NCI-H526 treated with DMSO at 0.1 percent for 48 hours (cell line): ENCODE measurements around the gene UCMA.

Source experiments
- DNase-seq: peaks from one replicate; lab custom pipeline; 2025; lab: John Stamatoyannopoulos, UW

The UCMA gene

DNA sequence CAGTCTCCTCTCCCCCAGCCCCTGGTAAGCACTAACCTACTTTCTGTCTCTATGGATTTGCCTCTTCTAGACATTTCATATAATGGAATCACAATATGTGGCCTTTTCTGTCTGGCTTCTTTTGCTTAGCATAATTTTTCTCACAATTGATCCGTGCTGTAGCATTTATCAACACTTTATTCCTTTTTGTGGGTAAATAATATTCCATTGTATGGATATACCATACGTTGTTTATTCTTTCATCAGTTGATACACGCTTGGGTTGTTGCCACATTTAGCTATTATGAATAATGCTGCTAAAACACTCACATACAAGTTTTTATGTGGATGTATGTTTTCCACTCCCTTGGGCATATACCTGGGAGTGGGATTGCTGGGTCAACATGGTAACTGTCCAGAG is 47.0 kb downstream of the UCMA start:
- no peak for DNase-seq

DNA sequence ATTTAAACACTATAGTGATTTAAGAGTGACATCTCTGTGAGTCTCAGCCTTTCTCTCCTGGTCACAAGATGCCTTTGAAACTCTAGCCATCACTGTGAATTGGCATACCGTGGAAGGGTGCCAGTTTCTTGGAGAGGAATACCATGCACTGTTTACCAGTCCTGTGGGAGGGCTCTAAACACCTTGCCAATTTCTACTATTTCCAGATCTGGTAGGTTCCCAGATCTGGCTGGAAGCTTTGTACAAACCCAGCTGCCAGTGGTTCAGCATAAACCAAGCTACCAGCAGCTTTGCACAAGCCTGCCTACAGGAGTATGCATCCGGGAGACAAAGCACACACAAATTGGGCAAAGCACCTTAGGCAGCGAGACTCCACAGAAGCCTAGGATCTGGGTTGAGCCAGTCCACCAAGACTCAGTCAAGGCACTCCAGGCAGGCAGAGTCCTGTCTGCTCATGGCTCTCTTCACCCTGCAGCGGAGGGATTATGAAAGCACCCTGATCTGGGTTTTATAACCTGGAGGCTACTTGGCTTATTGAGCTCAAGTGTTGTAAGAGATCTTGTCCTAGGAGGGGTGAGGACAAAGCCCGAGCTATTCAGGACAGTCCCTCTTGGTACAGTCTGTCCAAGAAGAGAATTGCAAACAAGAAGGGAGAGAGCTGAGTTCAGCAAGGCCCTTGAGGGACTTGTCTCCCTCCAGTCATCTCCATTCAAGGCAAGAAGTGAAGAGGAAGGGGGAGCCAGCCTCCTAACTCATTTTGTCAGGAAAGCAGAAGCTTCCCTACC is 49.3 kb downstream of the UCMA start:
- no peak for DNase-seq

DNA sequence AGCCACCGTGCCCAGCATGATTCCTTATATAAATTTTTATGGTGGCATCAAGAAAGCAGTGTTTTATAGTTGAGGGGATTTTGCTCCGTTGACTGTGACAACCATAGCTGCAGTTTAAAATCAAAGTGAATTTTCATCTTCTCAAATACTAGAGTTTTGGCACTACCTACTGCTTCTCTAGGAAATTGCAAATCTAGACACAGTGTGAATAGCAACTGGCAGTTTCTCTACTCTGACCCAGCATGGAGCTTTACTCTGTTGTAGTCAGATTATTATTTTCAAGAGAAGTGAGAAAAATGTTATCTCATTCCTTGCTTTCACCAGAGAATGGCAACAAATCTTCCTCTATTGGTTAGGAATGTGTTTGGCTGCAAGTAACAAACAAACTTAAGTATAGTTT is 49.9 kb downstream of the UCMA start:
- DNase-seq: no peak

DNA sequence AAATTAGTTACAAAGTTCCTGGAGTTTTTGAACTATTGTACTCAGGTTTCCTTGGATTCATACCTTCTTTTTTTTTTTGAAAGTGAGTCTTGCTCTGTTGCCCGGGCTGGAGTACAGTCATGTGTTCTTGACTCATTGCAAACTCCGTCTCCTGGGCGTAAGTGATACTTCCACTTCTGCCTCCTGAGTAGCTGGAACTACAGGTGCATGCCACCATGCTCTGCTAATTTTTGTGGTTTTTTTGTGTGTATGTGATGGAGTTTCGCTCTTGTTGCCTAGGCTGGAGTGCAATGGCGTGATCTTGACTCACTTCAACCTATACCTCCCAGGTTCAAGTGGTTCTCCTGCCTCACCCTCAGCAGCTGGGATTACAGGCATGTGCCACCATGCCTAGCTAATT is 50.5 kb downstream of the UCMA start:
- no peak for DNase-seq

DNA sequence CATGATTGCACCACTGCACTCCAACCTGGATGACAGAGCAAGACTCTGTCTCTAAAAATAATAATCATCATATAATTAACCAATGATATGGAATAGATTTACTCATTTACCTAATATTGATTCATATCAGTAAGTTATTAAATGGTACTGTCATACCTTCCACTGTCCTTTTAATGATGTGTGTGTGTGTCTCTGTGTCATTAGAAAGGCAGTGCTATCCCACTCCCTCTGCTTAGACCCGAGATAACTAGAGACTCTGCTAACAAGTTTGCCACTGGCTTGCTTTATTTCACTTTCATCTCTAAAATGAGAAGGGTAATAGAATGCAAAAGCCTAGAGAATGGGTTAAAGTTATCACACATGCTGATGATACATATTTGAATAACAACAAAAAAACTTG is 51.8 kb downstream of the UCMA start:
- DNase-seq: no peak

DNA sequence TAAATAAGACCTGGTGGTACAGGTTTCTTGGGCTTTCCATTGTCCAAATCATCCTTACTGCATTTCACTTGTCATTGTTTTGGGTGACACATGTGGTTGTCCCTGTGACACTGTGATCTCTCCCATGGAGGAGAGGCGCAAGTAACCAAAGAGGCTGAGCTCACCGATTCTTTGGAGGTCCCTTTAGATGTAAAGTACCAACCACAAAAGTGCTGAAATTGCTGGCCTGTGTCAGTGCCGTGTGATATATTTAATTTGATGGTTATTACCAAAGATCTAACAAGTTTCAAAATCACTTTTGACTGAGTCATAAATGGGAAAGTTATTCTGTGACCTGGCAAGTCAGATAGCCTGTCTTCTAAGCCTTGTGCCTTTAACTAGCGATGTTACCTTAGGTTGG is 53.4 kb downstream of the UCMA start:
- DNase-seq: no peak

DNA sequence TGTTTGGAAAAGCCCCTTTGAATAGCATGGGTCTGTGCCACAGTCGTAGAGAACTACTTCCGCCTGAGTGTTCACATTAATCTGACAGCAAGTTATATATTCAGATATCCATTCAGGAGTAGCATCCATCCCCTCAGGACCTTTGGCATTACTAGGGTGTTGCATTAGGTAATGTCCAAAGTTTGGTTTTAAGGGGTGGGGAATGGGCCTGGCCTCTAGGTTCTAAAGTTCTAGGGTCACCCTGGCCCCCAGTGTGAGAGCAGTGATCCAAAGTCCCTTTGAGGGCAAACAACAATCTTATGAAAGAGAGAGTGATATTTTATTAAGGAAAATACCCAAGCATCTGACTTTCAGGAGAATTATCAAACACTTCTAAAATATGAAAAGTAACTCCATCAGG is 60.6 kb downstream of the UCMA start:
- DNase-seq: no peak
